Measurements from ENCODE around the gene CD52.
A peak's percentile ranks its signal among the peaks of the same experiment; 100 is the strongest.

CD52 gene

DNA sequence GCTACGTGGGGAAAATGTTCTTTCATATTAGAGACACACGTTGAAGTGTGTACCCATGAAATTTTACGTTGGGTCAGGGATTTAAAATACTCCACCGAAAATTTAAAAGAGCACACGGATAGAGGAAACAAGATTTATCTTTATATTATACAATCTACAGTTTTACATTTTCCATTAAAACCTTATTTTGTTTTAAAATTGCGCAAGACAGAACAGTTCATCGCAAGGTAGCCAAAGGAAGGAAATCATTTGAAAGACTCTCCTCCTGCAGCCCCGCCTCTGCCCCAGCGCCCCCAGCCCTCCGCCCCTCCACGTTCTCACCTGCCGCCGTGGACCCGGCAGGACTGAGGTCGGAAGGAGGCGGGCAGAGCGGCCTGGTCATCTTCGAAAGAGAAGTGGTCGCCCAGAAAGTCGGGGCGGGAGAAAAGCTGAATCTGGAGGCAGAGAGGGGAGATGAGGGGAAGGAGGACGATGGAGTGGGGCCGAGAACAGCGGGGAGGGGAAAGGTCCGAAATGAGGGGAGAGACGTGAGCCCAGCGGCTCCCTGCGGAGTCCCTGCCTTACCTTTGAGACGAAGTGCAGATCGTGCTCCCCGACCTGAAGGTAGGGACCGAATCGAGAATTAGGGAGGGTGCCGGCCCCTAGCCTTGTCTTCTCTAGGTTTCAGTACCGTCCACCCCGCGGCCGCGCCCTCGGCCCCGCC, 18.2 kb downstream of the CD52 start:
- Mint-ChIP-seq H3K4me3 (peak overlapping the region; percentile 79 to 85 (median 85)), H3K36me3 (ENCODE audit: low read depth) (no peaks in the 10 kb centered on the region), H3K27me3 (ENCODE audit: low read depth) (peaks cover 56% of the 10 kb centered on the region)

DNA sequence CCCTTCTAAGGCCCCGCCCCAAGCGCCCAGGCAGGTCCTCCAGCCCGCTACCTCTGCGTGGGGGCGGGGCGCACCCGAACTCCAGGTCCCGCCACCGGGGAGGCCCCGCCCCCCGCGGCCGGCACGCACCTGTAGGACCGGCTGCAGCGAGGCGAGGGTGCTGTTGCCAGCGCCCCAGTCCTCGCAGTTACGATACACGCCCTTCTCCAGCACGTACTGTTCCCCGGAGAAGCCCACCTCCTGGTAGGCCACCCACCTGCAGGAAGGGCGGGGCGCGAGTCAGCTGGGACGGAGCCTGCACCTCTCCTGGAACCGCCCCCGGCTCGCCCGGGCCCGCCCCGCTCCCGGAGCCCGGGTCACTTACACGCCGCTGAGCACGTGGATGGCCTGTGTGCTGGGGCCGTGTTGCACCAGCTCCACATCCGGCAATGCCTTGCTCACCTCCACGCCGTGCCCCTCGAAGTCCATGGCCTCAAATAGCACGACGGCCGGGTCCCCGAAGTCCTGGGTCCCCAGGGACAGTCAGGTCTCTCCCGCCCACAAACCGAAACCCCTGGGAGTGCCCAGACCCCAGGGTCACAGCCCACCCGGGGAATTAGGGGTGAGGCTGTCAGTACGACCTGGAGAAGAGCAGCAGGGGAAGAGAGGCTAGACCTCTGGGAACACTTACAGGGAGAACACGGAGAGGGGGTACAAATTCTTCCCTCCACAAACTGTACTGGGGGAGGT, 18.9 kb downstream of the CD52 start:
- Mint-ChIP-seq H3K4me3 (peak overlapping the region in 2 of 3 experiments; percentile 66 to 85), H3K27me3 (ENCODE audit: low read depth) (peaks cover 51% of the 10 kb centered on the region), H3K4me1 (peaks cover 10% of the 10 kb centered on the region), H3K9me3 (no peaks in the 10 kb centered on the region), H3K27ac (no peak overlapping the region), H3K36me3 (ENCODE audit: low read depth) (no peaks in the 10 kb centered on the region)
- TF ChIP-seq, protein P1, sequence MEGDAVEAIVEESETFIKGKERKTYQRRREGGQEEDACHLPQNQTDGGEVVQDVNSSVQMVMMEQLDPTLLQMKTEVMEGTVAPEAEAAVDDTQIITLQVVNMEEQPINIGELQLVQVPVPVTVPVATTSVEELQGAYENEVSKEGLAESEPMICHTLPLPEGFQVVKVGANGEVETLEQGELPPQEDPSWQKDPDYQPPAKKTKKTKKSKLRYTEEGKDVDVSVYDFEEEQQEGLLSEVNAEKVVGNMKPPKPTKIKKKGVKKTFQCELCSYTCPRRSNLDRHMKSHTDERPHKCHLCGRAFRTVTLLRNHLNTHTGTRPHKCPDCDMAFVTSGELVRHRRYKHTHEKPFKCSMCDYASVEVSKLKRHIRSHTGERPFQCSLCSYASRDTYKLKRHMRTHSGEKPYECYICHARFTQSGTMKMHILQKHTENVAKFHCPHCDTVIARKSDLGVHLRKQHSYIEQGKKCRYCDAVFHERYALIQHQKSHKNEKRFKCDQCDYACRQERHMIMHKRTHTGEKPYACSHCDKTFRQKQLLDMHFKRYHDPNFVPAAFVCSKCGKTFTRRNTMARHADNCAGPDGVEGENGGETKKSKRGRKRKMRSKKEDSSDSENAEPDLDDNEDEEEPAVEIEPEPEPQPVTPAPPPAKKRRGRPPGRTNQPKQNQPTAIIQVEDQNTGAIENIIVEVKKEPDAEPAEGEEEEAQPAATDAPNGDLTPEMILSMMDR (IDR thresholded peaks at IDR 0.05; ENCODE audit: unreplicated experiment in 3 of 3): no peak

More for the DNA sequence above, 18.2 kb downstream of the CD52 start:
- H3K4me1 Mint-ChIP-seq: peaks cover 10% of the 10 kb centered on the region
- H3K27ac Mint-ChIP-seq: no peak overlapping the region
- TF ChIP-seq, protein P1 (IDR thresholded peaks at IDR 0.05; ENCODE audit: unreplicated experiment in 3 of 3): no peak
- no peaks in the 10 kb centered on the region for H3K9me3 Mint-ChIP-seq

DNA sequence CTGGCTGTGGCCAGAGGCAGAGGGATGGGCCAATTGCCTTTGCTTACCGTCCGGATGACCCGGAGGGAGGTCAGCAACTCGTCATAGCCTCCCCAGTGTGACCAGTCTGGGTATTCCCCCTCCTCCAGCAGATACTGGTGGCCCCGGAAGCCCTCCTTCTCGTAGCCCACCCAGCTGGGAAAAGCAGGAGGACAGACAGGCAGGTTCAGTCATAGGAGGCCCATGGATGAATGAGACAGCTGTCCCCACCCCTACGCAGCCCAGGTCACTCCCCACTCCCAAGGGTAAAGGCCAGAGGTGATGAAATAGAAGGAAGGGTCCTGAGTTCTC, 19.4 kb downstream of the CD52 start:
- Mint-ChIP-seq H3K9me3 (no peaks in the 10 kb centered on the region), H3K27ac (no peak overlapping the region), H3K4me1 (peaks cover 10% of the 10 kb centered on the region), H3K27me3 (ENCODE audit: low read depth) (peaks cover 50% of the 10 kb centered on the region), H3K4me3 (peak overlapping the region in 2 of 3 experiments; percentile 66 to 71), H3K36me3 (ENCODE audit: low read depth) (no peaks in the 10 kb centered on the region)
- TF ChIP-seq, protein P1 (IDR thresholded peaks at IDR 0.05; ENCODE audit: unreplicated experiment in 3 of 3): no peak

DNA sequence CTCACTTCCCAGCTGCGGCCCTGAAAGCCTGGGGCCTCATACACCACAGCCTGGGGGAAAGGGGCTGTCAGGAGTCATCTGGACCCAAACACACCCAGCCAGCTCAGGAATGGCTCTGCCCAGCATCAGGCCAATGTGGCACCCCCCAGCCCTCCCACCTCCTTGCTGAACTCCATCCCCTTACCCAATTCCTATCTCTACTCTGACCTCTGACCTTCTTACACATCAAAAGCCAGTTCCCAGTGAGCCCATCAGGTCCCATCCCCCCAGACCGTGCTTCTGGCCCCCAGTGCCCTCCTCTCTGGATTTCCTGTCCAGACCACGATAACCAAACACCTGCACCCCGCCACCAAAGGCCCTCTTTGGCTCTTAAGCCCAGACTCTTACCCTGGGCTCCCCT, 19.9 kb downstream of the CD52 start:
- no peaks in the 10 kb centered on the region for H3K36me3 Mint-ChIP-seq (ENCODE audit: low read depth)
- TF ChIP-seq, protein P1 (IDR thresholded peaks at IDR 0.05; ENCODE audit: unreplicated experiment in 3 of 3): no peak
- peaks cover 50% of the 10 kb centered on the region for H3K27me3 Mint-ChIP-seq (ENCODE audit: low read depth)
- H3K4me1 Mint-ChIP-seq: peaks cover 10% of the 10 kb centered on the region
- H3K27ac Mint-ChIP-seq: no peak overlapping the region
- H3K9me3 Mint-ChIP-seq: no peaks in the 10 kb centered on the region
- H3K4me3 Mint-ChIP-seq: peak overlapping the region in 2 of 3 experiments; percentile 52 to 53

DNA sequence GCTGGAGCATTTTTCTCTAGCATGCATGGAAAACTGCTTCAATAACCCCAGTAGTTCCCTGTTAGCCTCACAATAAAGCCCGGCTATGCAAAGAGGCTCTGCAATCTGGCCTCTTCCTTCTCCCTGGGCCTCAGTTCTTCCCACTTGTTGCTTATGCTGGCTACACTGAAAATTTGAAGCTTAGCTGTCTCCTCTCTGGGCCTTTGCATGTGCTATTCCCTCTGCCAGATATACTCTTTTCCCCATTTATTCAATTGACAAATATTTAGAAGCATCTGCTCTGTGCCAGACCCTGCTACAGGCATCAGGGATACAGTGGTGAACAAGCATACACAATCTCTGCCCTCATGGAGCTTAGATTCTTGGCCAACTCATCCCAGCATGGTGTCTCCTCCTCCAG, 20.9 kb downstream of the CD52 start:
- Mint-ChIP-seq H3K4me1 (peaks cover 10% of the 10 kb centered on the region), H3K9me3 (no peaks in the 10 kb centered on the region), H3K4me3 (peak overlapping the region; percentile 36 to 58 (median 53)), H3K27me3 (ENCODE audit: low read depth) (peaks cover 50% of the 10 kb centered on the region), H3K27ac (no peak overlapping the region), H3K36me3 (ENCODE audit: low read depth) (no peaks in the 10 kb centered on the region)
- TF ChIP-seq, protein P1 (IDR thresholded peaks at IDR 0.05; ENCODE audit: unreplicated experiment in 3 of 3): no peak
